ENCODE measurements around the gene SF3A2.
A peak's percentile ranks its signal among the peaks of the same experiment; 100 is the strongest.

SF3A2 gene

GRCh38 chr19:2249880-2250765, 13.5 kb downstream of the SF3A2 start:
- no peak overlapping the region for H3K9ac ChIP-seq (ENCODE audit: low read depth, low read length)
- H4K20me1 ChIP-seq (ENCODE audit: insufficient read depth, low read length): peaks cover 55% of the 10 kb centered on the region
- ATAC-seq (ENCODE audit: insufficient read depth, low read depth) (peak; percentile 22), DNase-seq (no peak)
- no peaks in the 10 kb centered on the region for H3K27me3 ChIP-seq (ENCODE audit: insufficient read depth, low read length, poor library complexity)
- no peak overlapping the region for H3K27ac ChIP-seq (ENCODE audit: low read length)
- no peaks in the 10 kb centered on the region for H3K4me1 ChIP-seq (ENCODE audit: insufficient read depth, low read length)
- no peak overlapping the region for H2AFZ ChIP-seq (ENCODE audit: low read depth, low read length)
- H3K36me3 ChIP-seq (ENCODE audit: insufficient read depth, low read length): peaks cover 55% of the 10 kb centered on the region
- peaks cover 13% of the 10 kb centered on the region for H3K79me2 ChIP-seq (ENCODE audit: insufficient read depth, low read length)
- H3K9me3 ChIP-seq (ENCODE audit: insufficient read depth, low read length, severe bottlenecking): no peaks in the 10 kb centered on the region
- no peak overlapping the region for H3K4me2 ChIP-seq (ENCODE audit: insufficient read depth, low read length)
- TF ChIP-seq EZH2 (IDR thresholded peaks at IDR 0.05; ENCODE audit: borderline replicate concordance, low read depth, low read length, severe bottlenecking) (no peak), CTCF (IDR thresholded peaks at IDR 0.05; ENCODE audit: borderline replicate concordance, extremely low read depth, low read length, poor library complexity, severe bottlenecking) (no peak)
- no peak overlapping the region for H3K4me3 ChIP-seq (ENCODE audit: low read depth in 1 of 2, low read length in 2 of 2)

- Histone ChIP-seq H3K79me2 (ENCODE audit: insufficient read depth, low read length) (peaks cover 8% of the 10 kb centered on the region), H3K4me1 (ENCODE audit: insufficient read depth, low read length) (no peaks in the 10 kb centered on the region), H2AFZ (ENCODE audit: low read depth, low read length) (no peak overlapping the region)
Observed at GRCh38 chr19:2250766-2251105, 14.1 kb downstream of the SF3A2 start.

GRCh38 chr19:2251106-2252054, 14.8 kb downstream of the SF3A2 start:
- Histone ChIP-seq H3K79me2 (ENCODE audit: insufficient read depth, low read length) (peaks cover 2% of the 10 kb centered on the region), H3K27me3 (ENCODE audit: insufficient read depth, low read length, poor library complexity) (no peaks in the 10 kb centered on the region), H3K4me1 (ENCODE audit: insufficient read depth, low read length) (no peaks in the 10 kb centered on the region), H3K9me3 (ENCODE audit: insufficient read depth, low read length, severe bottlenecking) (no peaks in the 10 kb centered on the region), H3K9ac (ENCODE audit: low read depth, low read length) (no peak overlapping the region), H2AFZ (ENCODE audit: low read depth, low read length) (no peak overlapping the region), H3K4me3 (ENCODE audit: low read depth in 1 of 2, low read length in 2 of 2) (no peak overlapping the region), H4K20me1 (ENCODE audit: insufficient read depth, low read length) (peaks cover 43% of the 10 kb centered on the region), H3K27ac (ENCODE audit: low read length) (no peak overlapping the region), H3K36me3 (ENCODE audit: insufficient read depth, low read length) (peaks cover 42% of the 10 kb centered on the region), H3K4me2 (ENCODE audit: insufficient read depth, low read length) (no peak overlapping the region)
- no peak for ATAC-seq (ENCODE audit: insufficient read depth, low read depth)
- DNase-seq: no peak
- TF ChIP-seq EZH2 (IDR thresholded peaks at IDR 0.05; ENCODE audit: borderline replicate concordance, low read depth, low read length, severe bottlenecking): no peak

More at GRCh38 chr19:2250766-2251105, 14.1 kb downstream of the SF3A2 start:
- no peak overlapping the region for H3K9ac ChIP-seq (ENCODE audit: low read depth, low read length)
- ATAC-seq (ENCODE audit: insufficient read depth, low read depth): peak; percentile 6; the same call in 2 of the 3 replicates
- no peaks in the 10 kb centered on the region for H3K27me3 ChIP-seq (ENCODE audit: insufficient read depth, low read length, poor library complexity)
- peaks cover 48% of the 10 kb centered on the region for H3K36me3 ChIP-seq (ENCODE audit: insufficient read depth, low read length)
- no peak overlapping the region for H3K4me3 ChIP-seq (ENCODE audit: low read depth in 1 of 2, low read length in 2 of 2)
- no peaks in the 10 kb centered on the region for H3K9me3 ChIP-seq (ENCODE audit: insufficient read depth, low read length, severe bottlenecking)
- DNase-seq: no peak
- H4K20me1 ChIP-seq (ENCODE audit: insufficient read depth, low read length): peaks cover 49% of the 10 kb centered on the region
- no peak overlapping the region for H3K4me2 ChIP-seq (ENCODE audit: insufficient read depth, low read length)
- TF ChIP-seq EZH2 (IDR thresholded peaks at IDR 0.05; ENCODE audit: borderline replicate concordance, low read depth, low read length, severe bottlenecking) (no peak), CTCF (IDR thresholded peaks at IDR 0.05; ENCODE audit: borderline replicate concordance, extremely low read depth, low read length, poor library complexity, severe bottlenecking) (no peak)
- no peak overlapping the region for H3K27ac ChIP-seq (ENCODE audit: low read length)

Data from DND-41 (cell line).